Astrocyte (in vitro differentiated cells and primary cell): ENCODE data around the gene CTR9. TPM values are rescaled to one million over a fixed set of nuclear protein-coding genes. Genes with fewer than 3 reads are reported as not detected.

Source experiments
- DNase-seq: peaks from one replicate; pipeline ENCODE4 v3.0.0-alpha.2; 2010; ENCODE audit warnings: low read depth
- FAIRE-seq: peaks from 2 replicates; lab custom pipeline; 2011; peaks lifted over from hg19 to GRCh38; lab: Jason Lieb, UNC
- H2AFZ ChIP-seq: 2 replicates; pipeline ENCODE4 v1.6.0; 2012; ENCODE audit warnings: low read depth, low read length, inconsistent platforms
- H3K27ac ChIP-seq: 2 replicates; pipeline ENCODE4 v1.5.1; 2011; ENCODE audit warnings: low read depth, low read length, inconsistent platforms
- H3K27me3 ChIP-seq: 2 replicates; pipeline ENCODE4 v1.6.0; 2011; ENCODE audit warnings: low read length, inconsistent platforms; ENCODE audit not compliant: insufficient read depth
- H3K36me3 ChIP-seq: 2 replicates; pipeline ENCODE4 v1.5.1; 2011; ENCODE audit warnings: low read length, inconsistent platforms; ENCODE audit not compliant: insufficient read depth
- H3K4me1 ChIP-seq: 2 replicates; pipeline ENCODE4 v1.5.1; 2011; ENCODE audit warnings: low read length, inconsistent platforms; ENCODE audit not compliant: insufficient read depth
- H3K4me2 ChIP-seq: 2 replicates; pipeline ENCODE4 v1.6.0; 2012; ENCODE audit warnings: low read length, inconsistent platforms
- H3K4me3 ChIP-seq: 2 replicates; pipeline ENCODE4 v1.5.1; 2011; ENCODE audit warnings: low read depth, mild to moderate bottlenecking, low read length, inconsistent platforms; ENCODE audit not compliant: insufficient read depth
- H3K79me2 ChIP-seq: 2 replicates; pipeline ENCODE4 v1.6.0; 2012; ENCODE audit warnings: mild to moderate bottlenecking, low read length, inconsistent platforms; ENCODE audit not compliant: insufficient read depth
- H3K9ac ChIP-seq: 2 replicates; pipeline ENCODE4 v1.6.0; 2012; ENCODE audit warnings: mild to moderate bottlenecking, low read length, inconsistent platforms
- H3K9me3 ChIP-seq: 2 replicates; pipeline ENCODE4 v1.5.1; 2012; ENCODE audit warnings: low read depth, mild to moderate bottlenecking, low read length, inconsistent platforms; ENCODE audit not compliant: insufficient read depth
- H4K20me1 ChIP-seq: 2 replicates; pipeline ENCODE4 v1.6.0; 2012; ENCODE audit warnings: low read length, inconsistent platforms; ENCODE audit not compliant: insufficient read depth
- H3K27ac Mint-ChIP-seq: one replicate; pipeline ENCODE4 v1.8.0; 2021; ENCODE audit warnings: mild to moderate bottlenecking, mixed read lengths; ENCODE audit not compliant: unreplicated experiment
- H3K27me3 Mint-ChIP-seq: one replicate; pipeline ENCODE4 v1.8.0; 2021; ENCODE audit warnings: low read depth, mixed read lengths; ENCODE audit not compliant: unreplicated experiment
- H3K36me3 Mint-ChIP-seq: one replicate; pipeline ENCODE4 v1.8.0; 2021; ENCODE audit warnings: low read depth, mixed read lengths; ENCODE audit not compliant: unreplicated experiment
- H3K4me1 Mint-ChIP-seq: one replicate; pipeline ENCODE4 v1.8.0; 2021; ENCODE audit warnings: low read depth, mixed read lengths; ENCODE audit not compliant: unreplicated experiment
- H3K4me3 Mint-ChIP-seq: one replicate; pipeline ENCODE4 v1.8.0; 2021; ENCODE audit warnings: mild to moderate bottlenecking, moderate library complexity, mixed read lengths; ENCODE audit not compliant: unreplicated experiment
- H3K9me3 Mint-ChIP-seq: one replicate; pipeline ENCODE4 v1.8.0; 2021; ENCODE audit warnings: mild to moderate bottlenecking, mixed read lengths; ENCODE audit not compliant: unreplicated experiment
- CTCF ChIP-seq: IDR thresholded peaks from 2 replicates; pipeline ENCODE4 v1.5.1; 2011; ENCODE audit warnings: low read depth, mild to moderate bottlenecking, inconsistent platforms, low read length, moderate library complexity; ENCODE audit not compliant: insufficient read depth
- EZH2 ChIP-seq: IDR thresholded peaks from 2 replicates; pipeline ENCODE4 v1.6.1; 2012; ENCODE audit warnings: mild to moderate bottlenecking, low read length, inconsistent platforms; ENCODE audit not compliant: insufficient read depth
- total RNA-seq: library from RNA; stranded (reverse); gene quantifications from 2 replicates; pipeline ENCODE4 v1.2.1, GENCODE V29; 2021

The CTR9 gene
- total RNA-seq, 1 donor from 2014 or later = 29.3 TPM

- Histone ChIP-seq H3K4me1 (no peaks in the 10 kb centered on the region), H3K4me2 (no peak overlapping the region), H3K9me3 (no peaks in the 10 kb centered on the region), H3K79me2 (no peaks in the 10 kb centered on the region), H3K4me3 (no peak overlapping the region), H3K36me3 (no peaks in the 10 kb centered on the region), H3K27ac (no peak overlapping the region), H3K9ac (no peak overlapping the region), H2AFZ (no peak overlapping the region), H4K20me1 (no peaks in the 10 kb centered on the region), H3K27me3 (no peaks in the 10 kb centered on the region)
- no peak overlapping the region for H3K27ac Mint-ChIP-seq
- peaks cover 4% of the 10 kb centered on the region for H3K27me3 Mint-ChIP-seq
- no peak overlapping the region for H3K4me3 Mint-ChIP-seq
- DNase-seq = no peak
- H3K4me1 Mint-ChIP-seq = no peaks in the 10 kb centered on the region
- peaks cover 4% of the 10 kb centered on the region for H3K36me3 Mint-ChIP-seq
- FAIRE-seq = no peak
- peaks cover 5% of the 10 kb centered on the region for H3K9me3 Mint-ChIP-seq
- TF ChIP-seq CTCF (no peak), EZH2 (no peak)
Observed at GRCh38 chr11:10829139-10829538, 78.1 kb downstream of the CTR9 start.

Other genes with a start within 250 kb of the CTR9 start
- 25.4 and 31.2 TPM in 2 replicates for gene RNF141, start 210.1 kb upstream of the CTR9 start, total RNA-seq
- gene LYVE1, start 182.6 kb upstream of the CTR9 start, total RNA-seq = 0.14 and 0.27 TPM in 2 replicates
- gene IRAG1, start 57.5 kb upstream of the CTR9 start, total RNA-seq = 3.7 and 5.4 TPM in 2 replicates
- gene EIF4G2, start 57.7 kb downstream of the CTR9 start, total RNA-seq = 1,309 and 1,364 TPM in 2 replicates
- gene ZBED5, start 106.8 kb downstream of the CTR9 start, total RNA-seq = 32.9 and 35.1 TPM in 2 replicates